DND-41 (cell line): ENCODE measurements around the gene ZNF236.

ENCODE experiments used
- EZH2 ChIP-seq: IDR thresholded peaks from 3 replicates; pipeline ENCODE4 v1.6.1; 2012; ENCODE audit warnings: borderline replicate concordance, low read depth, mild to moderate bottlenecking, moderate library complexity, low read length, inconsistent platforms; ENCODE audit not compliant: severe bottlenecking
- TF ChIP-seq, protein P1 (sequence below): IDR thresholded peaks from 2 replicates; pipeline ENCODE4 v1.5.1; 2012; ENCODE audit warnings: borderline replicate concordance, low read length, moderate library complexity, mild to moderate bottlenecking; ENCODE audit not compliant: poor library complexity, severe bottlenecking; ENCODE audit errors: extremely low read depth

DNA sequence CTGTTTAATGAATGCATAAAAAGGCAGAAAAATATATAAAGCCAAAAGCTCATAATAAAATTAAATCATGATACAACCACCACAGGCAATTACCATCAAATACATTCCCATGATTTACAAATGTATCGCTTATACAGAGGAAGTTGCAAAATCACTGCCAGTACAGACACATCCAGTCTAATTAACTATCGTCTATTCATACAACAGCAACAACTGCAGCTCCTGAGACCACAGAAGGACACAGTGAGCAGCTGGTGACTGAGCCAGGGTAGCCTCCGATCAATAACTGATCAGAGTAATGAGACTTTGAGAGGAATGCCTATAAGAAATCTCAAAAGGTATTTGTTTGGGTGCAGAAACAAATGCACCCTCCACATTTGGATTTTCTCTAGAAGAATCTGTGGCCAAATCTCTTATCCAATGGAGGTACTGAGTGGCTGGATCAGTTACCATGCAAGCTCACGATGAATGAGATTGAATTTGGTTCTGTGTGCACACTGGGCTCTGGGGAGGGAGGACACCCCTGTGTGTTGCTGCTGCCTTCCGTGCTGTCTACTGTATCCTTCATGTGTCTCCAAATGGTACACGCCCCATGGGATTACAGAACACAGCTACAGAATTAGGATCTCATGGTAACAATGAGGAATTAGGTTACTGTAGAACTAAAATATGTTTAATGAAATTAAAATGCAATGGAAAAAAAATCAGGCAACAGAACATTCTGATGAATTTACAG lies 190.6 kb downstream of the ZNF236 start:
- no peak for TF ChIP-seq EZH2
- TF ChIP-seq, protein P1, sequence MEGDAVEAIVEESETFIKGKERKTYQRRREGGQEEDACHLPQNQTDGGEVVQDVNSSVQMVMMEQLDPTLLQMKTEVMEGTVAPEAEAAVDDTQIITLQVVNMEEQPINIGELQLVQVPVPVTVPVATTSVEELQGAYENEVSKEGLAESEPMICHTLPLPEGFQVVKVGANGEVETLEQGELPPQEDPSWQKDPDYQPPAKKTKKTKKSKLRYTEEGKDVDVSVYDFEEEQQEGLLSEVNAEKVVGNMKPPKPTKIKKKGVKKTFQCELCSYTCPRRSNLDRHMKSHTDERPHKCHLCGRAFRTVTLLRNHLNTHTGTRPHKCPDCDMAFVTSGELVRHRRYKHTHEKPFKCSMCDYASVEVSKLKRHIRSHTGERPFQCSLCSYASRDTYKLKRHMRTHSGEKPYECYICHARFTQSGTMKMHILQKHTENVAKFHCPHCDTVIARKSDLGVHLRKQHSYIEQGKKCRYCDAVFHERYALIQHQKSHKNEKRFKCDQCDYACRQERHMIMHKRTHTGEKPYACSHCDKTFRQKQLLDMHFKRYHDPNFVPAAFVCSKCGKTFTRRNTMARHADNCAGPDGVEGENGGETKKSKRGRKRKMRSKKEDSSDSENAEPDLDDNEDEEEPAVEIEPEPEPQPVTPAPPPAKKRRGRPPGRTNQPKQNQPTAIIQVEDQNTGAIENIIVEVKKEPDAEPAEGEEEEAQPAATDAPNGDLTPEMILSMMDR: no peak
